Endometrium (tissue), 2 donors: Measurements from ENCODE around the gene UBASH3B.

ENCODE experiments used
- FAIRE-seq: peaks from 2 replicates; lab custom pipeline; 2012; peaks lifted over from hg19 to GRCh38; lab: Jason Lieb, UNC
- donor health status: control.
- donor health status: control.

The UBASH3B gene

DNA sequence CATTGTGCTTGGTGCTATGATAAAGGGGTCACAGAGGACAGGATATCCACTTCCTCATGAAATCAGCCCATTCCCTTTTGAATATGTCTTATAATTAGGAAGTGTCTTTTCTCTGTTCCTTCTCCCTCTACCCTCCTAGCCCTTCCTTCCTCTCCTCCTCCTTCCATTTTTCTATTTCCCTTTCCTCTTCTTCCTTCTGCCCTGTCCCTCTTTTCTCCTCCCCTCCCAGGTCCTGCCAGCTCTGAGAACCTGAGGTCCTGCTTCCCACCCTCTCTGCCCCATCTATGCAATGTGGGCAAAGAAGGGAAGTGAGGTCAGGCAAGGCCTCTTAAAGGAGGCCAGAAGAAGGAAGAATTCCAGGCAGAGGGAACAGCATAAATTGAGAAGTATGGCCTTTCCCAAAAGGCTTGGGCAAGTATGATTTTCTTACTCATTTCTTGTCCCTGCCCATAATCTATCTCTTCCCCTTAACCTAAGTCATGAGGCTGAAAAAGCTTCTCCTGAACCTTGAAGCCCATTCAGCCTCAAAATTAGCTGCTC is 7.7 kb upstream of the UBASH3B start:
- no peak for FAIRE-seq

- FAIRE-seq = no peak
These were observed 6.4 kb upstream of the UBASH3B start for GRCh38 chr11:122649116-122649515.

DNA sequence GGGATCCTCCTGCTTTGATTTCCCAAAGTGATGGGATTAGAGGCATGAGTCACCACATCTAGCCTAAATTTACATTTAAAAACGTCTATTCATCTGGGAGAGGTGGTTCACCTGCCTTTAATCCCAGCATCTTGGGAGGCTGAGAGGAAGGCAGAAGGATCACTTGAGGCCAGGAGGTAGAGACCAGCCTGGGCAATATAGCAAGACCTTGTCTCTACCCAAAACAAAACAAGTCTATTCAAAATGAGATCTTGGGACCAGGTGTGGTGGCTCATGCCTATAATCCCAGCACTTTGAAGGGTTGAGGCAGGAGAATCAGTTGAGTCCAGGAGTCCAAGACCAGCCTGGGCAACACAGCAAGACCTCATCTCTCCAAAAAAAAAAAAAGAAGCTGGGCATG is 4.9 kb upstream of the UBASH3B start:
- FAIRE-seq = no peak

DNA sequence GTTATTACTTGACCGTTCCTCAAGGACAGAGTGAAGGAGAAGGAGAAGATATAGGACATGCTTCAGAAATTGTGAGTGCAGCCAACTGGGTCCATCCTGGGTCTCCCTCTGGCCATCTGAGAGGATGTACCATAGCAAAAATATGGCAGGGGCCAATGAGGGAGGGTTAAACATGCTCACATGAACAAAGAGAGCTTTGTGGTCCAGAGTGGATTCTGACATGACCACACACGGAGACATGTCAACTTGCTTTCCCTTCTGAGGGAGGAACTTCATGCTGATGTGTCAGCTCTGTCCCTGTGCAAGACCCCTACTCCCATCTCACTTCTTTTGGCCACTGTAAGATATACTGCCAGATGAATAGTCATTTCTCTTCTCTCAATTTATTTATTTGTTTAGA is 3.0 kb upstream of the UBASH3B start:
- FAIRE-seq = no peak

DNA sequence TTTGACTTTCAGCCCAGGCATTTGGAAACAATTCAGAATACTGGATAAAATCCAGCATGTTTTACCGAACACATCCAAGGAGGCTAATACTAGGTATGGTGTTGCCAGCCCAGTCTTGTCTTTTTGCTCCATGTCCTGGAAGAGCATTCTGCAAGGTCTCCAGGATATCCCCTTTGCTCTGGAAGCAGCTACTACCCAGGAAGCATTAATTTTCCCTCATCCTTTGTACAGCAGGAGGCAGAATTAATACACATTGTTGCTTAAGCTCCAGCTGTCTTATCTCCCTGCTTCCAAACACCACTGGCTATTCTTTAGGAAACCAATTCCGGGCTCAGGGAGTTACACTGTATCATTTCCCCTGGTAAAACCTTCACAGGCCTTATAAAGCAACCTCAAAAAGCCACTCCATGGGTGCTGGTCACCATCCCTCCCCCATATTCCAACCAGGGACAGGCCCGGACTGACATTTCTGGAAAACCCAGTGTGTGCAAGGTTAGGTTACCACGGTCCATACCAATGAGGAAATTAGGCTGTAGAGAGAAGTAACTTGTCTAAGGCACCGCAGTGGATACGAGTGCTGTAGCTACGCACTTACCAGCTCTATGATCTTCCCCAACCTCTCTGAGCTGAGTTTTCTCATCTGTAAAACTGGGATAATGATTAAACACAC is 1.5 kb upstream of the UBASH3B start:
- no peak for FAIRE-seq

GRCh38 chr11:122656073-122656630 is 630 bp downstream of the UBASH3B start:
- FAIRE-seq = no peak

DNA sequence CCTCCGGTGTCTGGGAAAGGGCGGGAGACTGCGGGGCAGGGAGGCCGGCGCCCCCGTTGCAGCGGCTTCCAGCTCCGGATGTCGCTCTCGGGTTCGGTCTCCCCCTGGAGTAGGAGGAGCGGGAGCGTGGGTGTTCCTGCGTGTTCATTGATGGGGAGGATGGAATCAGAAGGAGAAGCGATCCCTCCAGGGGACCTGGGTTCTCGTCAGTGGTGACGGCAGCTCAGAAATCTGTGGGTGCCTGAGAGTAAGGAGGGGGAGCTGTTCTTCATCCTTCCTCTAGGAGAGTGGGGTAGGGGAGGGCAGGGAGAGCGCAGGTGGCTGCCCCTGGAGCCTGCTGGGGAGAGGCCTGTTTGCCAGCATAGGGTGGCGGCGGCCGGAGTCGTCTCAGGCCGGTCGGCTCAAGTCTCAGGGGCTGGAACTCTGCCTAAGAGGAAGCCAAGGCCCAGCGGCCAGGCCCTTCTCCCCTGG is 1.1 kb downstream of the UBASH3B start:
- FAIRE-seq = no peak

GRCh38 chr11:122659676-122660554 is 4.4 kb downstream of the UBASH3B start:
- FAIRE-seq = no peak

DNA sequence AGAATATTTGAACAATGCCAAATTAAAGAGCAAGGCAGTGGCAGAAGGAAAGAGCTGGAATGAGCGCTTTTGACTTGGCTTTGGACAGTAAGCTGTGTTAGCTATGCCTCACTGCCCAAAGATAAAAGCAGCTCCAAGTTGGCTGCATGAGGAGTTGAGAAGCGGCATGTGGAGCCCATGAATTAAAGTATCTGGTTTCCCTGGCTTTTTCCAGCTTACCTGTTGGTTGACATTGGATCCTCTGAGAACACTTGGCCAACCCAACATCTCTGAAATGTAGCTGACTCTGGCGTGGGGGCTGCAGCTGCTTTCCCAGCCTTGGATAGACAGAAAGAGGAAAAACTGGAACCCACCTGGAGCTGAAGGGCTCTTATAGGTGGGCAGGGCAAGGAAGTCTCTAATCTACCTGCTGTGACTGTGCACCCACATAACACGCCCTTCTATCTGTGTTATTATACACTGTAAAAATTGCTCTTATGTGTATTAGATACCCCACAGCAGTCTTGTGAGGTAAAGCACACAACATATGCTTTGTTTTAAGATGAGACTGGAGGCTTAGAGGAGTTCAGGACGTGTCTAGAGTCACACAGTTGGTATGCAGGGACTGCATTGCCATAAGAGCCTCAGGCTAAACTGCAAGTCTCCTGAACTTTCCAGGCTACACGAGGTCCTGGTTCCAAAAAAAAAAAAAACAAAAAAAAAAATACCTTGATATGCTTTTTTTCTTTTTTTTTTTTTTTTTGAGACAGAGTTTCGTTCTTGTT is 5.8 kb downstream of the UBASH3B start:
- FAIRE-seq = no peak

GRCh38 chr11:122663056-122663740 is 7.7 kb downstream of the UBASH3B start:
- no peak for FAIRE-seq

DNA sequence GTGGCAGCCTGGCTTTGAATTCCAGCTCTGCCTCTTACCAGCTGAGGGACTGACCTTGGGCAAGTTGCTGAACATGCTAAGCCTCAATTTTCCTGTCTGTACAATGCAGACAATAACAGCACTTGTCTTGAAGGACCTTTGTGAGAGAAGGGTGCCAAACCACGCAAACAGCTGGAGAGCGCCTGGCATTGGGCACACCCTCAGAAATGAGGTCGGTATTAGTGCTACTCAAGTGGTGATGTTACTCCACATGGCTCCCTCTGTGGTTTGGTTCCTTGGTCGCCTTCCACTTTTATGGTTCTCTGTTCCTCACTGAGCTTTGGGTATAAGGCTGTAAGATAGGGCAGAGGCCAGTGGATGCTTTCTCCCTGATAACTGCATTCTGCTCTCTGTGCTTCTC is 8.2 kb downstream of the UBASH3B start:
- no peak for FAIRE-seq

GRCh38 chr11:122664188-122664587 is 8.7 kb downstream of the UBASH3B start:
- FAIRE-seq = no peak

DNA sequence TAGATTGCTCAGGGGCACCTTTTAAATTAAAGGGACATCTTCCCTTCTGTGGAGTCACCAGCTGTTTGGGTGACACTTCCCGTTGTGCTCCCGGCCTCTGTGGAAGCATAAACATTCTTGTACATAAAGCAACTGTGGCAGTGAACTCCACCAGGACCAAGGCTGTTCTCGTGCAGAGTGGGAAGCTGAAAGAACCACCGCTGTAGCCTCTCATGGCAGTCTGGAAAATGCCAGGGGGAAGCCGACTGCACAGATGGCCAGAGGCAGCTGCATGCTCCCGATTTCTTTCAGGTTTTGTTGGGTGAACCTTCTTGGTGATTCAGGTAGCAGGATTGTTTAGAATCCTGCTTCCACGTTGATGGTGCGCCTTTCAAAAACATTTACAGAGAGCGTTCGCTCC is 10.3 kb downstream of the UBASH3B start:
- FAIRE-seq = no peak

GRCh38 chr11:122666743-122667142 is 11.2 kb downstream of the UBASH3B start:
- FAIRE-seq = no peak

- no peak for FAIRE-seq
These were observed 13.1 kb downstream of the UBASH3B start for GRCh38 chr11:122668562-122669090.

GRCh38 chr11:122670131-122670530 is 14.6 kb downstream of the UBASH3B start:
- FAIRE-seq = no peak

DNA sequence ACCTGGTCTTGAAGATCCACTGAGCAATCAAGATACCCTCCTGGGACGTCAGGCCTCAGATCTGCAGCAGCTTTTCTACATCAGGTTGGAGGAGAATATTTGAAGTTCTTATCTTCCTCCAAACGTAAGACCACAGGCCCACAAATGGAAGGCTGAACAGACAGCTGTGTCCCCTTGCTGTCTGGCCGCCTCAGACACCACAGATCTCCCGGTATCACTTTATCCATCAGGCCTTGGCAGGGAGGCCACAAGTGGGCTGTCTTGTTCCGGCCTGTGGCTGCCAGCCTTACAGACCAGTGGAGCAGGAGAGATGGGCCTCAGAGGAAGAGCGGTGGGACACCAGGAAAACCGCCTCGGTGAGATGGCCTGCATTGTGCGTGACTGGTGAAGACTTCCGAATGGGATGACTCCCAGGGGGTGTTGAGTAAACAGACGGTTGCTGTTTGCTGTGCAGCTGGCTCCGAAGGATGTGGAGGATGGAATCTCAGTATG is 15.9 kb downstream of the UBASH3B start:
- FAIRE-seq = no peak

- FAIRE-seq = no peak
These were observed 17.4 kb downstream of the UBASH3B start for GRCh38 chr11:122672892-122673291.

- no peak for FAIRE-seq
These were observed 18.2 kb downstream of the UBASH3B start for GRCh38 chr11:122673701-122674100.

- FAIRE-seq = no peak
These were observed 21.1 kb downstream of the UBASH3B start for GRCh38 chr11:122676638-122677037.

GRCh38 chr11:122677256-122677655 is 21.7 kb downstream of the UBASH3B start:
- no peak for FAIRE-seq
